ENCODE results near the gene PNPLA2.

PNPLA2 gene

GRCh38 chr11:819129-819931, 616 bp downstream of the PNPLA2 start:
- in situ Hi-C loops (cut with HindIII; ENCODE audit: low pct_ligation_motif_present, low sequenced_read_pairs): no loop called here
- H3K27me3 ChIP-seq (replicated peaks): no peaks in the 10 kb centered on the region
- H3K4me3 ChIP-seq (ENCODE audit: low read depth, low read length): peak overlapping the region; percentile 52
- peak; percentile 64 for DNase-seq
- peak; percentile 14 for TF ChIP-seq CTCF (IDR thresholded peaks at IDR 0.05; ENCODE audit: low read depth, low read length, missing control alignments)
- peaks cover 12% of the 10 kb centered on the region for H3K36me3 ChIP-seq (replicated peaks)
- H3K27ac ChIP-seq: peak overlapping the region; percentile 79

GRCh38 chr11:819943-820649, 1.4 kb downstream of the PNPLA2 start:
- no peak for TF ChIP-seq CTCF (IDR thresholded peaks at IDR 0.05; ENCODE audit: low read depth, low read length, missing control alignments)

GRCh38 chr11:820655-821511, 2.2 kb downstream of the PNPLA2 start:
- DNase-seq: no peak
- no peaks in the 10 kb centered on the region for H3K27me3 ChIP-seq (replicated peaks)
- peak overlapping the region; percentile 52 for H3K4me3 ChIP-seq (ENCODE audit: low read depth, low read length)
- H3K27ac ChIP-seq: no peak overlapping the region
- no peak for TF ChIP-seq CTCF (IDR thresholded peaks at IDR 0.05; ENCODE audit: low read depth, low read length, missing control alignments)
- H3K36me3 ChIP-seq (replicated peaks): peaks cover 20% of the 10 kb centered on the region
- in situ Hi-C loops (cut with HindIII; ENCODE audit: low pct_ligation_motif_present, low sequenced_read_pairs): no loop called here

More at GRCh38 chr11:819943-820649, 1.4 kb downstream of the PNPLA2 start:
- Histone ChIP-seq H3K27me3 (replicated peaks) (no peaks in the 10 kb centered on the region), H3K27ac (peak overlapping the region; percentile 79), H3K4me3 (ENCODE audit: low read depth, low read length) (peak overlapping the region; percentile 52), H3K36me3 (replicated peaks) (peaks cover 16% of the 10 kb centered on the region)
- no peak for DNase-seq
- in situ Hi-C loops (cut with HindIII; ENCODE audit: low pct_ligation_motif_present, low sequenced_read_pairs): no loop called here

GRCh38 chr11:821512-822371, 3.0 kb downstream of the PNPLA2 start:
- no peaks in the 10 kb centered on the region for H3K27me3 ChIP-seq (replicated peaks)
- no peak for DNase-seq
- TF ChIP-seq CTCF (IDR thresholded peaks at IDR 0.05; ENCODE audit: low read depth, low read length, missing control alignments): no peak
- in situ Hi-C loops (cut with HindIII; ENCODE audit: low pct_ligation_motif_present, low sequenced_read_pairs): no loop called here
- no peak overlapping the region for H3K27ac ChIP-seq
- peaks cover 20% of the 10 kb centered on the region for H3K36me3 ChIP-seq (replicated peaks)
- no peak overlapping the region for H3K4me3 ChIP-seq (ENCODE audit: low read depth, low read length)
